Glutamatergic neuron (in vitro differentiated cells): ENCODE results near the gene GJD4. TPM values are rescaled to one million over a fixed set of nuclear protein-coding genes. Genes with fewer than 3 reads are reported as not detected.

Source experiments
- DNase-seq: peaks from one replicate; pipeline ENCODE4 v3.0.0; 2022
- H3K27ac Mint-ChIP-seq: one replicate; pipeline ENCODE4 v1.8.0; 2020; ENCODE audit warnings: mild to moderate bottlenecking, mixed read lengths, inconsistent platforms; ENCODE audit not compliant: unreplicated experiment
- H3K27me3 Mint-ChIP-seq: one replicate; pipeline ENCODE4 v1.8.0; 2020; ENCODE audit warnings: mild to moderate bottlenecking, moderate library complexity, mixed read lengths, inconsistent platforms; ENCODE audit not compliant: unreplicated experiment
- H3K36me3 Mint-ChIP-seq: one replicate; pipeline ENCODE4 v1.8.0; 2020; ENCODE audit warnings: mild to moderate bottlenecking, mixed read lengths, inconsistent platforms; ENCODE audit not compliant: unreplicated experiment
- H3K4me1 Mint-ChIP-seq: one replicate; pipeline ENCODE4 v1.8.0; 2020; ENCODE audit warnings: mild to moderate bottlenecking, low read depth, mixed read lengths, inconsistent platforms; ENCODE audit not compliant: unreplicated experiment
- H3K4me3 Mint-ChIP-seq: one replicate; pipeline ENCODE4 v1.8.0; 2020; ENCODE audit warnings: mild to moderate bottlenecking, mixed read lengths, inconsistent platforms; ENCODE audit not compliant: unreplicated experiment
- H3K9me3 Mint-ChIP-seq: one replicate; pipeline ENCODE4 v1.8.0; 2020; ENCODE audit warnings: mild to moderate bottlenecking, moderate library complexity, mixed read lengths, inconsistent platforms; ENCODE audit not compliant: unreplicated experiment
- CTCF ChIP-seq: fragments of 200-600 bp; sonication (generic); IDR thresholded peaks from one replicate; pipeline ENCODE4 v1.5.0; 2021; ENCODE audit not compliant: partially characterized antibody, unreplicated experiment
- total RNA-seq: library from RNA; stranded (reverse); fragmentation: NEBNext Ultra II Directional; extraction: Animal tissue kit (Norgen Biotek cat#: 25700); gene quantifications from one replicate; pipeline ENCODE4 v1.2.1, GENCODE V29; 2021; ENCODE audit not compliant: unreplicated experiment

GJD4 gene
- total RNA-seq, 1 donor from 2014 or later, result not detected

DNA sequence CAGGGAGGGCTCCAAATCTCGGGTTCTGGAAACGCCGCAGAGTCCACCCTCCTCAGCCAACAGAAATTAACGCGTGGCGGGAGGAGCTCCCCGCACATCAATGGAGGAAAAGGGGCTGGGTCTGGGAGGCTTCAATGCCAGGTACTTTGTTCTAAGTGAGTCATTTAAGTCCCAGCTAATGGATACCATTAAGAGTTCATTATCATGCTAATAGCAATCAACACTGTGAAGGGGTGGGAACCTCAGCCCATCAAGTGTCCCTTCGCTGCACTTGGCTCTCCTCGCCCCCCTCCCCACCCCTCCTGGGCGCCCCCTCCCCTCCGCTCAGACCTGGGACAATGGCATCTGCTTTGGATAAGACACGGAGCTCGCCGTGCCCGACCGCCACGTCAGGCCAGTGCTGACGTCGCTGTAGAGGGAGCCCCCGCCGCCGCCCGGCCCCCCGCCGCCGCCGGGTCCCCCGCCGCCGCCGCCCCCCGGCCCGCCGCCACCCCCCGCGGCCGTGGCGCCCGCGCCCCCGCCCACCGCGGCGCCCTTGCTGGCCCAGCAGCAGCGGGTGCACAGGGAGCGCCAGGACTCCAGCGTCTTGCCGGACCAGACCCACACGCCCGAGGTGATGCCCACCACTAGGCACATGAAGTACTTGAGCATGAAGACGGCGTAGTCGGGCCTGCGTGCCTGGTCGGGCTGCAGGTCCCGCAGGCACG is 34.0 kb downstream of the GJD4 start:
- peaks cover 11% of the 10 kb centered on the region for H3K9me3 Mint-ChIP-seq
- peak overlapping the region; percentile 12 for H3K27ac Mint-ChIP-seq
- H3K4me3 Mint-ChIP-seq, result peak overlapping the region; percentile 89

GRCh38 chr10:35639728-35640401 is 34.7 kb downstream of the GJD4 start:
- peaks cover 8% of the 10 kb centered on the region for H3K4me1 Mint-ChIP-seq
- peak overlapping the region; percentile 89 for H3K4me3 Mint-ChIP-seq
- H3K36me3 Mint-ChIP-seq, result no peaks in the 10 kb centered on the region
- no peak for TF ChIP-seq CTCF
- peak; percentile 68 for DNase-seq
- peak overlapping the region; percentile 12 for H3K27ac Mint-ChIP-seq
- H3K9me3 Mint-ChIP-seq, result peaks cover 8% of the 10 kb centered on the region
- H3K27me3 Mint-ChIP-seq, result peaks cover 14% of the 10 kb centered on the region

More for the DNA sequence above, 34.0 kb downstream of the GJD4 start:
- TF ChIP-seq CTCF, result no peak
- DNase-seq, result peak; percentile 67
- peaks cover 8% of the 10 kb centered on the region for H3K4me1 Mint-ChIP-seq
- no peaks in the 10 kb centered on the region for H3K36me3 Mint-ChIP-seq
- peaks cover 16% of the 10 kb centered on the region for H3K27me3 Mint-ChIP-seq

GRCh38 chr10:35640474-35640873 is 35.3 kb downstream of the GJD4 start:
- peak overlapping the region; percentile 90 for H3K4me3 Mint-ChIP-seq
- DNase-seq, result peak; percentile 82
- peak overlapping the region; percentile 62 for H3K27ac Mint-ChIP-seq
- H3K9me3 Mint-ChIP-seq, result peaks cover 6% of the 10 kb centered on the region
- peaks cover 13% of the 10 kb centered on the region for H3K27me3 Mint-ChIP-seq
- TF ChIP-seq CTCF, result peak; percentile 55
- H3K4me1 Mint-ChIP-seq, result peaks cover 11% of the 10 kb centered on the region
- no peaks in the 10 kb centered on the region for H3K36me3 Mint-ChIP-seq

- no peak overlapping the region for H3K27ac Mint-ChIP-seq
- H3K36me3 Mint-ChIP-seq, result no peaks in the 10 kb centered on the region
- peaks cover 11% of the 10 kb centered on the region for H3K4me1 Mint-ChIP-seq
- H3K27me3 Mint-ChIP-seq, result peaks cover 13% of the 10 kb centered on the region
- peak; percentile 84 for DNase-seq
- H3K4me3 Mint-ChIP-seq, result peak overlapping the region; percentile 80
- TF ChIP-seq CTCF, result no peak
- H3K9me3 Mint-ChIP-seq, result peaks cover 5% of the 10 kb centered on the region
Measured at GRCh38 chr10:35640951-35641675, 36.0 kb downstream of the GJD4 start.

- peaks cover 5% of the 10 kb centered on the region for H3K9me3 Mint-ChIP-seq
- H3K27ac Mint-ChIP-seq, result no peak overlapping the region
- peaks cover 13% of the 10 kb centered on the region for H3K27me3 Mint-ChIP-seq
- H3K4me1 Mint-ChIP-seq, result peaks cover 12% of the 10 kb centered on the region
- no peaks in the 10 kb centered on the region for H3K36me3 Mint-ChIP-seq
- peak; percentile 49 for DNase-seq
- no peak overlapping the region for H3K4me3 Mint-ChIP-seq
- TF ChIP-seq CTCF, result no peak
Measured at GRCh38 chr10:35641676-35642034, 36.5 kb downstream of the GJD4 start.
